Neural progenitor cell (in vitro differentiated cells): Measurements from ENCODE around the gene IQCF2.

Source experiments
- EZH2 ChIP-seq: fragments of 200-600 bp; sonication (generic); IDR thresholded peaks from 2 replicates; pipeline ENCODE4 v1.6.1; 2017; ENCODE audit warnings: antibody characterized with exemption, mild to moderate bottlenecking, moderate library complexity
- TF ChIP-seq, protein P1 (sequence below): fragments of 200-600 bp; sonication (generic); IDR thresholded peaks from 2 replicates; pipeline ENCODE4 v1.5.1; 2017; ENCODE audit warnings: antibody characterized with exemption, mild to moderate bottlenecking

DNA sequence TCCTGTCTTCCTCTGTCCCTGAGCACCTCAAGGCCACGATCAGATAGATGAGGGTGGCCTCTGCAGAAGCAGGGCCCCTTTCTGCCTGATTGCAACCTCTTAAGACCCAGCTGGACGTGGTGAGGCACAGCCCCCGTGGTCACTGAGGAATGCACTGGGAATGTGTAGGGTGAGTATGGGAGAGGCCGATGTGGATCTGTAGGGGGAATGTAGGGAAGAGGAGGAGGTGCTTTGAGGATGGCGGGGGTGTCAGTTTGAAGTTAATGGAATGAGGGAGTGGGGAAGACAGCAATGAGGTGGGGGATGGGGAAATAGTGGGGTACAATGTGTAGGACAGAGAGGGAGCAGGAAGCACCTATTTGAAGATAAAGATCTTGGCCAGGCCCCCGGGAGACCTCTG, 14.8 kb downstream of the IQCF2 start:
- TF ChIP-seq, protein P1, sequence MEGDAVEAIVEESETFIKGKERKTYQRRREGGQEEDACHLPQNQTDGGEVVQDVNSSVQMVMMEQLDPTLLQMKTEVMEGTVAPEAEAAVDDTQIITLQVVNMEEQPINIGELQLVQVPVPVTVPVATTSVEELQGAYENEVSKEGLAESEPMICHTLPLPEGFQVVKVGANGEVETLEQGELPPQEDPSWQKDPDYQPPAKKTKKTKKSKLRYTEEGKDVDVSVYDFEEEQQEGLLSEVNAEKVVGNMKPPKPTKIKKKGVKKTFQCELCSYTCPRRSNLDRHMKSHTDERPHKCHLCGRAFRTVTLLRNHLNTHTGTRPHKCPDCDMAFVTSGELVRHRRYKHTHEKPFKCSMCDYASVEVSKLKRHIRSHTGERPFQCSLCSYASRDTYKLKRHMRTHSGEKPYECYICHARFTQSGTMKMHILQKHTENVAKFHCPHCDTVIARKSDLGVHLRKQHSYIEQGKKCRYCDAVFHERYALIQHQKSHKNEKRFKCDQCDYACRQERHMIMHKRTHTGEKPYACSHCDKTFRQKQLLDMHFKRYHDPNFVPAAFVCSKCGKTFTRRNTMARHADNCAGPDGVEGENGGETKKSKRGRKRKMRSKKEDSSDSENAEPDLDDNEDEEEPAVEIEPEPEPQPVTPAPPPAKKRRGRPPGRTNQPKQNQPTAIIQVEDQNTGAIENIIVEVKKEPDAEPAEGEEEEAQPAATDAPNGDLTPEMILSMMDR: no peak
- TF ChIP-seq EZH2: no peak
